Measurements from ENCODE around the gene MIOS. TPM values are rescaled to one million over a fixed set of nuclear protein-coding genes. Genes with fewer than 3 reads are reported as not detected.
A peak's percentile ranks its signal among the peaks of the same experiment; 100 is the strongest.

MIOS gene
- total RNA-seq, 1 experiment from 2014 or later, result 25.8 TPM

GRCh38 chr7:7595451-7595850, 28.8 kb downstream of the MIOS start:
- POLR2A ChIA-PET, result no interaction called here
- peaks cover 3 to 27% of the 10 kb centered on the region in 2 experiments; a peak in 2 of 4 replicates for H3K36me3 ChIP-seq (ENCODE audit: control insufficient read depth in 1 of 2, insufficient read depth in 2 of 2, low read length in 2 of 2)
- no peak overlapping the region for H3K4me2 ChIP-seq (ENCODE audit: low read length)
- H3K27me3 ChIP-seq (ENCODE audit: insufficient read depth, low read length), result no peaks in the 10 kb centered on the region
- BruUV-seq (replicated peaks), result no TSS peak
- H2AFZ ChIP-seq (ENCODE audit: low read depth, low read length, poor library complexity, severe bottlenecking), result no peak overlapping the region
- DNase-seq (ENCODE audit: low read depth, low spot score) (peak; percentile 8), ATAC-seq (no peak)
- H3K9me2 ChIP-seq (ENCODE audit: insufficient read depth), result no peaks in the 10 kb centered on the region
- CTCF ChIA-PET, result interaction anchor here (0.7 to 2.5 kb wide), 5 partner anchors 11 to 700 kb away, joined by 3 to 15 read pairs (median 6); no protein-coding TSS in a partner anchor
- no peaks in the 10 kb centered on the region for H3K79me2 ChIP-seq (ENCODE audit: insufficient read depth, low read length)
- no peak overlapping the region for H3K9ac ChIP-seq (ENCODE audit: low read length)
- H4K20me1 ChIP-seq (ENCODE audit: insufficient read depth), result peaks cover 3% of the 10 kb centered on the region
- TF ChIP-seq CEBPB (IDR thresholded peaks at IDR 0.05; ENCODE audit: low read depth), result no peak
- TF ChIP-seq EGR1 (IDR thresholded peaks at IDR 0.05; ENCODE audit: low read depth), result no peak
- TF ChIP-seq SP1 (IDR thresholded peaks at IDR 0.05; ENCODE audit: low read depth), result no peak
- peak; percentile 65 for TF ChIP-seq RAD21 (IDR thresholded peaks at IDR 0.05; ENCODE audit: low read depth)
- TF ChIP-seq CTCF (IDR thresholded peaks at IDR 0.05 in 2 of 3, conservative IDR thresholded peaks at IDR 0.05 in 1 of 3; ENCODE audit: borderline replicate concordance in 1 of 3, insufficient read depth in 1 of 3, low read depth in 2 of 3, low read length in 2 of 3), result peak in 2 of 3 experiments; percentile 38 to 53; a peak in 3 of 6 replicates
- no peak overlapping the region for H3K27ac ChIP-seq (ENCODE audit: low read depth, low read length)
- intact Hi-C loops (cut with micrococcal nuclease), result loop anchor here (1.0 to 2.0 kb wide), 3 partner anchors 166 to 769 kb away; no protein-coding TSS in a partner anchor
- H3K4me3 ChIP-seq (replicated peaks in 1 of 2; ENCODE audit: low read depth in 1 of 2, low read length in 2 of 2), result no peak overlapping the region
- H3K9me3 ChIP-seq (ENCODE audit: control insufficient read depth in 1 of 2, insufficient read depth in 1 of 2, low read depth in 1 of 2, low read length in 2 of 2), result no peaks in the 10 kb centered on the region
- RAD21 ChIA-PET (ENCODE audit: low non-redundant PET in 1 of 2, low total read pairs in 2 of 2, uncharacterized antibody in 2 of 2, unreplicated experiment in 2 of 2), result no interaction called here
- no peaks in the 10 kb centered on the region for H3K4me1 ChIP-seq (ENCODE audit: control insufficient read depth in 1 of 2, insufficient read depth in 2 of 2, low read length in 2 of 2)

GRCh38 chr7:7596176-7596575, 29.5 kb downstream of the MIOS start:
- no TSS peak for BruUV-seq (replicated peaks)
- ChIA-PET CTCF (interaction anchor here (0.7 to 2.5 kb wide), 4 partner anchors 85 to 700 kb away, joined by 3 to 15 read pairs (median 4); no protein-coding TSS in a partner anchor), RAD21 (ENCODE audit: low non-redundant PET in 1 of 2, low total read pairs in 2 of 2, uncharacterized antibody in 2 of 2, unreplicated experiment in 2 of 2) (no interaction called here), POLR2A (no interaction called here)
- DNase-seq (ENCODE audit: low read depth, low spot score) (no peak), ATAC-seq (no peak)
- no peak overlapping the region for H3K27ac ChIP-seq (ENCODE audit: low read depth, low read length)
- peaks cover 3 to 27% of the 10 kb centered on the region in 2 experiments; a peak in 2 of 4 replicates for H3K36me3 ChIP-seq (ENCODE audit: control insufficient read depth in 1 of 2, insufficient read depth in 2 of 2, low read length in 2 of 2)
- H4K20me1 ChIP-seq (ENCODE audit: insufficient read depth), result peaks cover 3% of the 10 kb centered on the region
- H3K4me1 ChIP-seq (ENCODE audit: control insufficient read depth in 1 of 2, insufficient read depth in 2 of 2, low read length in 2 of 2), result no peaks in the 10 kb centered on the region
- H3K4me3 ChIP-seq (replicated peaks in 1 of 2; ENCODE audit: low read depth in 1 of 2, low read length in 2 of 2), result no peak overlapping the region
- H3K27me3 ChIP-seq (ENCODE audit: insufficient read depth, low read length), result no peaks in the 10 kb centered on the region
- no peaks in the 10 kb centered on the region for H3K9me2 ChIP-seq (ENCODE audit: insufficient read depth)
- no peaks in the 10 kb centered on the region for H3K9me3 ChIP-seq (ENCODE audit: control insufficient read depth in 1 of 2, insufficient read depth in 1 of 2, low read depth in 1 of 2, low read length in 2 of 2)
- H3K9ac ChIP-seq (ENCODE audit: low read length), result no peak overlapping the region
- intact Hi-C loops (cut with micrococcal nuclease), result loop anchor here (2.0 kb wide), 1 partner anchor 701 kb away; no protein-coding TSS in a partner anchor
- H2AFZ ChIP-seq (ENCODE audit: low read depth, low read length, poor library complexity, severe bottlenecking), result no peak overlapping the region
- H3K4me2 ChIP-seq (ENCODE audit: low read length), result no peak overlapping the region
- TF ChIP-seq ATF3 (IDR thresholded peaks at IDR 0.05), result no peak
- TF ChIP-seq CTCF (IDR thresholded peaks at IDR 0.05 in 2 of 3, conservative IDR thresholded peaks at IDR 0.05 in 1 of 3; ENCODE audit: borderline replicate concordance in 1 of 3, insufficient read depth in 1 of 3, low read depth in 2 of 3, low read length in 2 of 3), result no peak
- no peak for TF ChIP-seq ZNF274 (IDR thresholded peaks at IDR 0.05; ENCODE audit: low read depth, low read length)
- TF ChIP-seq POLR2A (IDR thresholded peaks at IDR 0.05; ENCODE audit: borderline replicate concordance, extremely low read depth, insufficient read depth, insufficient read length), result no peak
- TF ChIP-seq SIN3A (IDR thresholded peaks at IDR 0.05; ENCODE audit: low read depth), result no peak
- TF ChIP-seq ELF1 (IDR thresholded peaks at IDR 0.05; ENCODE audit: borderline replicate concordance, low read depth), result no peak
- H3K79me2 ChIP-seq (ENCODE audit: insufficient read depth, low read length), result no peaks in the 10 kb centered on the region
